ENCODE data around the gene SYNE2.

DNA sequence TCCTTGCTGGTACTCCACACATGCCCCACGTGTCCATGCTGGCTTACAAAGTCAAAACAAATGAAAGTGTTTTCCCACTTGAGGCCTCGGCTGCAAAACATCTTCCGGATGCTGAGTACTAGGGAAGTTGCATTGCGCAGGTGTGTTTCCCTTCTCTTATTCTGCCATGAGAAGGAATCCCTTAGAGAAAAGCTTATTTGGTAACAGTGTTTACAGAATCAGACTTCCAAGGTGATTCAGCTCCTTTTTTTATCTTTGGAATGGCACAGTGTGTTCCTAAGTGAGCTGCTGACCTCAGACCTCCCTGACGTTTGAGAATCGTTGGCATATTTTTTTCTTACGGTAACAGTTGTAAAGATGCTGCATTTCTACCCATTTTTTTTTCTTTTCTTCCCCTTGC, 230.0 kb downstream of the SYNE2 start:
- TF ChIP-seq, protein P1, sequence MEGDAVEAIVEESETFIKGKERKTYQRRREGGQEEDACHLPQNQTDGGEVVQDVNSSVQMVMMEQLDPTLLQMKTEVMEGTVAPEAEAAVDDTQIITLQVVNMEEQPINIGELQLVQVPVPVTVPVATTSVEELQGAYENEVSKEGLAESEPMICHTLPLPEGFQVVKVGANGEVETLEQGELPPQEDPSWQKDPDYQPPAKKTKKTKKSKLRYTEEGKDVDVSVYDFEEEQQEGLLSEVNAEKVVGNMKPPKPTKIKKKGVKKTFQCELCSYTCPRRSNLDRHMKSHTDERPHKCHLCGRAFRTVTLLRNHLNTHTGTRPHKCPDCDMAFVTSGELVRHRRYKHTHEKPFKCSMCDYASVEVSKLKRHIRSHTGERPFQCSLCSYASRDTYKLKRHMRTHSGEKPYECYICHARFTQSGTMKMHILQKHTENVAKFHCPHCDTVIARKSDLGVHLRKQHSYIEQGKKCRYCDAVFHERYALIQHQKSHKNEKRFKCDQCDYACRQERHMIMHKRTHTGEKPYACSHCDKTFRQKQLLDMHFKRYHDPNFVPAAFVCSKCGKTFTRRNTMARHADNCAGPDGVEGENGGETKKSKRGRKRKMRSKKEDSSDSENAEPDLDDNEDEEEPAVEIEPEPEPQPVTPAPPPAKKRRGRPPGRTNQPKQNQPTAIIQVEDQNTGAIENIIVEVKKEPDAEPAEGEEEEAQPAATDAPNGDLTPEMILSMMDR (IDR thresholded peaks at IDR 0.05) = no peak
- no peak for TF ChIP-seq POLR2A (IDR thresholded peaks at IDR 0.05)
